Stimulated activated CD8-positive, alpha-beta memory T cell treated with anti-CD3 and anti-CD28 coated beads, Interleukin-15, amount 100 ng/mL, for 4 hours (primary cell): ENCODE data around the gene TEAD1.

Source experiments
- DNase-seq, 2 donors: peaks; one replicate each; pipeline ENCODE4 v3.0.0-alpha.2; 2020; ENCODE audit warnings: low read depth in 2 of 2

TEAD1 gene

GRCh38 chr11:12673924-12674570, at the start of gene TEAD1:
Gene TEAD1 (plus strand): TSS chr11:12674421.
- DNase-seq = peak; percentile 56 to 64

GRCh38 chr11:12624595-12624994, 49.6 kb upstream of the TEAD1 start:
- DNase-seq = no peak

DNA sequence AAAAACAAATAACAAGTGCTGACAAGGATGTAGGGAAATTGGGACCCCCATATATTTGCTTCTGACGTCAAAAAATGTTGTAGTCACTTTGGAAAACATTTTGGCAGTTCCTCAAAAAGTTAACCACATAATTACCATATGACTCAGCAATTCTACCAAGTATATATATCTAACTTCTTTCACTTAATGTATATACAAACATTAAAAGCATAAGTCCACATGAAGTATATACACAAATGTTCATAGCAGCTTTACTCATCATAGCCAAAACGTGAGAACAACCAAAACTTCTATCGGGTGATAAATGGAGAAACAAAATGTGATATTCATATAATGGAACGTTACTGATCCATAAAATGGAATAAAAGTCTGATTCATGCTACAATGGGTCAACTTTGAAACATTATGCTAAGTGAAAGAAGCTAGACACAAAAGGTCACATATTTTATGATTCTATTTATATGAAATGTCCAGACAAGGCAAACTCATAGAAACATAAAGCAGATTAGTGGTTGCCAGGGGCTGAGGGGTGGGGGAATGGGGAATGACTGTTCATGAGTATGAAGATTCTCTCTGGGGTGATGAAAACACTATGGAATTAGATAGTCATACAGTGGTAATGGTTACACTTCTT, 48.7 kb upstream of the TEAD1 start:
- DNase-seq = no peak

GRCh38 chr11:12626616-12627015, 47.6 kb upstream of the TEAD1 start:
- no peak for DNase-seq

DNA sequence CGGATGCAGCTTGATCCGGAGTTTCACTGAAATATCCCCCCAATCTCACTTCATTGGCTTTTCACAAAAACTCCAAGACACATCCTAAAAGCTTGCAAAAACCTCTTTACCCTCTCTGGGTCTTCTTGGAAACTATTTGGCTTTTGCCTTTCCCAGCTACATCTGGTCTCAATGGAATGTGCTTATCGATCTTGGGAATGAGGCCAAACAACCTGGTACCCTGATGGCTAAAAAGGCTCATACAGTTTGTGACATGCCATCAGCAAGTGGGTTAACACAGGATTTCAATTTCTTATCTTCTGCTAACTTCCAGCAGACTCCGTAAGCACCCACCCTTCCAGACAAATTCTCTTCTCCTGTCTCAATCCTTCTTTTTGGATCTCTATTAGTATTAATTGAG, 45.9 kb upstream of the TEAD1 start:
- DNase-seq = no peak

GRCh38 chr11:12629601-12630313, 44.5 kb upstream of the TEAD1 start:
- DNase-seq = no peak

GRCh38 chr11:12631651-12632050, 42.6 kb upstream of the TEAD1 start:
- no peak for DNase-seq

- DNase-seq = no peak
These were observed 39.9 kb upstream of the TEAD1 start for GRCh38 chr11:12634329-12634728.

GRCh38 chr11:12636871-12637410, 37.3 kb upstream of the TEAD1 start:
- DNase-seq = no peak

DNA sequence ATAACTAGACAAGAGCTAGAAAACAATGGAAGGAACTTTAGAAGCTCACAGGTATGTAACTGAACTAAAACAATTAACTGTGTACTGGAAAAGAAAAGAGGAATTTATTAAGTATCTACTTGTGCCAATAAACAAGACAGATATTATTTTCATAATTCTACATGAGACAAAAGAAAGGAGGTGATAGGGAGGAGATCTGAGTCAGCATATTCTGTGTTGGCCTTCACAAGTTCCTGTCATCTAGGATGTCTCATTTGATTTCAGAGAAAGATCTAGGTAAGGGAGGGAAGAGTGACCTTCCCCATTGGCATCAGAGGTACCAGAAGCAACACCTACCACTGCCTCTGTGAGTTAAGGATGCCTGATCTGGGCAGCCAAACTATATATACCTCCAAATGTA, 34.8 kb upstream of the TEAD1 start:
- DNase-seq = no peak

GRCh38 chr11:12640355-12640754, 33.9 kb upstream of the TEAD1 start:
- no peak for DNase-seq

DNA sequence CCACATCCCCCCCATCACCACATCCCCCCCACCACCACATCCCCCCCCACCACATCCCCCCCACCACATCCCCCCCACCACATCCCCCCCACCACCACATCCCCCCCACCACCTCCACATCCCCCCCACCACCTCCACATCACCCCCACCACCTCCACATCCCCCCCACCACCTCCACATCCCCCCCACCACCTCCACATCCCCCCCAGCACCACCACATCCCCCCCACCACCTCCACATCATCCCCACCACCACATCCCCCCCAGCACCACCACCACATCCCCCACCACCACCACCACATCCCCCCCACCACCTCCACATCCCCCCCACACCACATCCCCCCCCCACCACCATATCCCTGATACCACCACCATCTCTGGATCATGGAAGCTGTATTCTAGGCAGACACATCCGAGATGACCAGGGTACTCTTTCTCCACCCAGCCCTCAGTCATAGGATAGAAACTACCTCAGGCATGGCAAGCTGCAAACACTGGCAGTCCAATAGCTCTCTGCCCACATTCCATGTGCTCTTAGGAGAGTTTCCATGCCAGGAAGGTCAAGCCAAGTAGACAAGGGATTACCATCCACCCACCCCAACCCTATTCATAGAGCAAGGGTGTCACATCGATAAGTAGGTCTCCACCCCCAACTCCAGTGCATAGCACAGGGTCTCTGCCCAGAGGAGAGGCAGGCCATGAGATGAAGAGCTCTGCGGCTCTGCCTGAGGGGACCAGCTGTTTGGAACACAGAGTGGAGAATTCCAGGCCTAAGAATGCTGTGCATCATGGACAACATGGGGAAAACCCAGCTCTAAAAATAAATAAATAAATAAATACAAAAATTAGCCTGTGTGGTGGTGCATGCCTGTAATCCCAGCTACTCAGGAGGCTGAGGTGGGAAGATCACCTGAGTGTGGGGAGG, 33.0 kb upstream of the TEAD1 start:
- DNase-seq = no peak

- DNase-seq = no peak
These were observed 32.2 kb upstream of the TEAD1 start for GRCh38 chr11:12642040-12642439.

- no peak for DNase-seq
These were observed 31.3 kb upstream of the TEAD1 start for GRCh38 chr11:12642806-12643428.

DNA sequence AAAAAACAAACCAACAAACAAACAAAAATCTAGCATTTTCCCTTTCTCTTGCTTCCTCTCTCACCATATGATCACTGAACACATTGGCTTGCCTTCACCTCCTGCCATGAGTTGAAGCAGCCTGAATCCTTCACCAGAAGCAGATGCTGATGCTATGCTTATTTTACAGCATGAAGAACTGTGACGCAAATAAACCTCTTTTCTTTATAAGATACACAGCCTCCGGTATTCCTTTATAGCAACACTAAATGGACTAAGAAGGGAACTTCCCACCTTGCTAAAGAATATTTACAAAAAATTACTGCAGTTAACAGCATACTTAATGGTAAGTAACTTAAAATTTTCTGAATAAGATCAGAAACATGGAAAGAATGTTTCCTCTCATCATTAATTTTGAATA, 27.7 kb upstream of the TEAD1 start:
- no peak for DNase-seq

GRCh38 chr11:12653729-12654128, 20.5 kb upstream of the TEAD1 start:
- DNase-seq = no peak

- no peak for DNase-seq
These were observed 18.4 kb upstream of the TEAD1 start for GRCh38 chr11:12655842-12656241.

GRCh38 chr11:12657336-12657735, 16.9 kb upstream of the TEAD1 start:
- no peak for DNase-seq

GRCh38 chr11:12657981-12658380, 16.2 kb upstream of the TEAD1 start:
- no peak for DNase-seq

DNA sequence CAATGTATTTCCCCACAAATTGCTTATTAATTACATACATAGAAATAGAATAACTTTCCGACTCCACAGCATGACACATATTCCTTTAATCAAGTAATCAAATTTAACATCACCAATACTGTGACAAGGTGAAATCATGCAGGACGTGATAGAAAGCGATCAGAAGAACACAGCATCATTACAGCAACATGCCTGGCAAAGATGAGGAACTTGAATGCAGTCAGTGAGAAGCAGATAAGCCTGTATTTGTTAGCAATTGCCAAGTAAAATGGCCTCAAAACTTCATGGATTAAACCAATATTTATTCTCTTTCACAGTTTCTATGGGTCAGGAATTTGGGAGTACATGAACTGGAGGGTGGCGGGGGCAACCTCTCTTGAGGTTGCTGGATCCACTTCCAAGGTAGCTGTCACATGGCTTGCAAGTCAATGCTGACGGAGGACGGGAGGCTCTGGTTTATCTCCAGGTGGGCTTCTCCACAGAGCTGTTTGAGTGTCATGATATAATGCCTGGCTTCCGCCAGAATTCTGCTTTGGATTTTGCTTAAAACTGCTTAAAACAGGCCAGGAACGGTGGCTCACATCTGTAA, 12.0 kb upstream of the TEAD1 start:
- DNase-seq = no peak

DNA sequence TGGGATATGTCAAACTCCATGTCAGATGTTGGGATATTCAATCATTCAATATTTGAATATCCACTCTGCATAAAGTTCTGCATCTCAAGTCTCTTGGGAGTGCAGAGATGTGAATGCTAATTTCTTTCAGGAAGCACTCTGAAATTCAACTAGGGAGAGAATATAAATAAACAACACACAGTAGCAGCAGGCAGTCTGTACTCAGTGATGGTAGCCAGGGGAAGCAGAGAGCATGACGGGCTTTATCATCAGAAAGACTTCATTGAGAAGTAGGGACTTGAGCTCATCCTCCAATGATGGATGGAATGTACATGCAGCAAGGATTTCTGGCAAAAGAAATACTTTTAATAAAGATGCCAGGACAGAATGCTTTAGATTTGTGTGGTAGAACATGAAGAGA, 9.8 kb upstream of the TEAD1 start:
- DNase-seq = no peak
